Effector memory CD4-positive, alpha-beta T cell (primary cell): ENCODE measurements around the gene RAPGEF1.

Experiments used
- DNase-seq, 3 donors: peaks; one replicate each; pipeline ENCODE4 v3.0.0-alpha.2; 2020
- H3K27ac ChIP-seq: 2 replicates; pipeline ENCODE4 v1.7.0; 2013; ENCODE audit warnings: mild to moderate bottlenecking, low read length, moderate library complexity; ENCODE audit not compliant: insufficient read depth, poor library complexity, severe bottlenecking
- H3K27me3 ChIP-seq: replicated peaks from 2 replicates; pipeline ENCODE4 v1.7.0; 2013; ENCODE audit warnings: mild to moderate bottlenecking, low read length; ENCODE audit not compliant: insufficient read depth, control insufficient read depth, poor library complexity, severe bottlenecking
- H3K36me3 ChIP-seq: 2 replicates; pipeline ENCODE4 v1.7.0; 2013; ENCODE audit warnings: mild to moderate bottlenecking, low read length, moderate library complexity; ENCODE audit not compliant: control insufficient read depth, insufficient read depth
- H3K4me1 ChIP-seq: 2 replicates; pipeline ENCODE4 v1.7.0; 2013; ENCODE audit warnings: low read length, mild to moderate bottlenecking; ENCODE audit not compliant: control insufficient read depth, insufficient read depth, poor library complexity, severe bottlenecking
- H3K4me3 ChIP-seq: 2 replicates; pipeline ENCODE4 v1.7.0; 2013; ENCODE audit warnings: low read length, low read depth, mild to moderate bottlenecking; ENCODE audit not compliant: insufficient read depth, poor library complexity, severe bottlenecking
- H3K9me3 ChIP-seq: 2 replicates; pipeline ENCODE4 v1.7.0; 2013; ENCODE audit warnings: mild to moderate bottlenecking, low read length, moderate library complexity; ENCODE audit not compliant: control insufficient read depth

Gene RAPGEF1

DNA sequence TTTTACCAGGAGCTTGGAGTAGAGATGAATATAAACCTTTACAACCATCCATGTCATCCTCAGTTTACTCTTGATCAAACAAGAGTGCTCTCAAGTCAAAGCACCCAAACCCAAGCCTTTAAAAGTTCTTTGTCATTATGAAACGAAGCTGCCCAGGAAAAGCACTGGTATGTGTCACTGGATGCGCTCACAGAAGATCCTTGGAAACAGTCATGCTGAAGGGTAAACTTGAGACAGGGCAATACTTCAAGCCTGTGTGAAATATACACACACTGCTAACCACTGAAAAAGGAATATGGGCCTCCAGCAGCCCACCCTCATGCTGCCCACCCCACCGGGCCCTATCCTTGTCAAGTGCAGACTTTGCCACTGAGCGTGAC, 110.1 kb downstream of the RAPGEF1 start:
- no peaks in the 10 kb centered on the region for H3K27me3 ChIP-seq
- no peak overlapping the region for H3K4me3 ChIP-seq
- H3K27ac ChIP-seq, result peak overlapping the region; percentile 21
- DNase-seq, result no peak
- H3K36me3 ChIP-seq, result peaks cover 38% of the 10 kb centered on the region
- H3K4me1 ChIP-seq, result peaks cover 11% of the 10 kb centered on the region
- H3K9me3 ChIP-seq, result no peaks in the 10 kb centered on the region

DNA sequence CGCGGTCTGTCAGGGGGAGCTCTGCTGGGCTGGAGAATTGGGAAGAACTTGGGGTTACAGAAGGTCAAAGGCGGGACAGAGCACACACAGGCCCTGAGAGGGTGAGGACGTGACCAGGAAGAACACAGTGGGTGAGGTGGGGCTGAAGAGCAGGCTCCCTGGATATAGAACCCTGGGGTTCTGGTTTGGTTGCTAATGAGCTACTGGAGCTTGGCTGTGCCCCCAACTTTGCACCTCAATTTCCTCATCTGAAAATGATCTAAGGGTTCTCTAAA, 110.7 kb downstream of the RAPGEF1 start:
- Histone ChIP-seq H3K36me3 (peaks cover 43% of the 10 kb centered on the region), H3K4me3 (no peak overlapping the region), H3K4me1 (peaks cover 8% of the 10 kb centered on the region), H3K27me3 (no peaks in the 10 kb centered on the region), H3K27ac (peak overlapping the region; percentile 68), H3K9me3 (no peaks in the 10 kb centered on the region)
- no peak for DNase-seq

DNA sequence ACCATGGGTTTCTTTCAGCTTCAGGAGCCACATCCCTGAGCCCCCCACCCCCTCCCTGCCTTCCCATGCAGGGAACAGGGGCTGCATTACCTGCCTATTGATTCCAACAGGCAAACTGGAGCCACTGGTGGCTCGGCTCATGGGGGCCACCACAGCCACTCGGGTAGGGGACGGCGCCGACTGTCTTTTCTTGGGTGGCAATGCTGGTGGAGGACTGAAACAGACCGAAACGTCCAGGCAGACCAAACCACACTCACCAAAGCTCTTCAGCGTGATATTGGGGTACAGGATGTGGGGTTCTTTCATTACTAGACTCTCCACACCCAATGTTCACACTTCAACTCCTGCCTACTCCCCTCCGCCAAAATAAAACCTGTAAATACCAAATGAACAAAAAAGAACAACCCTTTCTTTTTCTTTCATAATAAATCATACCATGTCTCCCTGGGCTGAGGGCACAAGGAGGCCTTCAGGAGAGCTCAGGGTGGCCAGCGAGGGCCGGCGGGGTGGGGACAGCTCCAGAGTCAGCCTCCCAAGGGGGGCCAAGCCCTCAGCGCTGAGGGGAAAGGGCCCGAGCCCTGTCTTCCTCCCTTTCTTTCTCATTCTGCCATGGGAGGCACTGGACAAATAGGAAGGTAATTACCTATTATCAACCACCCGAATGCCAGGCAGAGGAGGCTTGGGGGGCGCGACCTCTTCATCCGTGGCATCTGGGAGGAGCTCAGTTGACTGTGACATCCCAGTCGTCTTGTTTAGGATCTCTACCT, 111.2 kb downstream of the RAPGEF1 start:
- DNase-seq, result peak in 1 of 3 donors; percentile 17
- Histone ChIP-seq H3K27me3 (no peaks in the 10 kb centered on the region), H3K4me3 (no peak overlapping the region), H3K27ac (peak overlapping the region; percentile 68), H3K36me3 (peaks cover 43% of the 10 kb centered on the region), H3K9me3 (no peaks in the 10 kb centered on the region), H3K4me1 (peaks cover 8% of the 10 kb centered on the region)

DNA sequence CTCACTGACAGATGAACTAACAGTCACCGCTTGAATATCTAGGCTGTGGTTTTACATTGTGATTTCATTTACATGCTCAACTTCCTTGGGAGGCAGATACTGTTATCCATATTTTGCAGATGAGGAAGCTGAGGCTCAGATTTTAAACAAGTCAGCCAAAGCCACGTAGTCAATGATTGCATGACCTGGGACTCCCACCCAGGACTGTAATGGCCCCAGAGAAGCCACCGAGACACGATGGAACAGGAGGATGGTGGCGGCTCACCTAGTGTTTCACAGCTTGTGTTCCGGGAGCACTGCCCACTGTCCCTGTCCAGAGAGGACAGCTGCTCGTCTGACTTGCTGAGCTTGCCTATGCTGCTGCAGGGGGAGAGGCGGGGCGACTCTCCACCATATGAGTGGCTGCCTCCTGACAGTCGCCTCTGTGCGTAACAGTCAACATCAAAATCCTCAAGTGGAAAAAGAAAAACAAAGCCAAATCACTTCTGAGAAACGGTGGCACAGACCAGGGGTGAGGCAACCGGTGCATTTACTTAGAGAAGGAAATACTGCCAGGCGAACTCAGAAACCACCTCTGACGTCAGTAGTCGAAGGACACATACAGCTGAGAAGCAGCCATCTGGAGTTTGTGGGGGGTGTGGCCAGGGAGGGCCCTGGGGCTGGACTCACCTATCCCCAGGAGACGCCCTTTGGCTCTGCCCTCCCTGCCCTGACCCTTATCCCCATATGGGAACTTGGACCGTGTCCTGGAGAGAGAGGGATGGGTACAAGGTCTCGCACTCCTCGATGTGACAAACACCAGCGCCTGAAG, 112.0 kb downstream of the RAPGEF1 start:
- H3K36me3 ChIP-seq, result peaks cover 47% of the 10 kb centered on the region

DNA sequence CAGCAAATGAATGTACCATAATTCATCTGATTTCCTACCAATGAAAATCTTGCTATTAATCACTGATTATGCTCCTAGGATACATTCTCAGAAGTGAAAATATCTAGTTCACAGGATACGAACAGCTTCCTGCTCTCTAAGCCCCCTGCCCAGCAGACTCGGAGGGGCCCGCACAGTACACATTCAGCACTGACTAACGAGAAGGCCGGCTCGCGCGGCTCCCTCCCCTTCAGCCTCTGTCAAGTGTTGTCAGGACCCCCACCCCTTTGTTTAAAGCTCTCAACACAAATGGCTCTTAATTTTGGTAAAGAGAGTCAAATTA, 112.6 kb downstream of the RAPGEF1 start:
- Histone ChIP-seq H3K4me1 (peaks cover 8% of the 10 kb centered on the region), H3K27me3 (no peaks in the 10 kb centered on the region), H3K27ac (peak overlapping the region; percentile 68), H3K4me3 (no peak overlapping the region), H3K36me3 (peaks cover 50% of the 10 kb centered on the region), H3K9me3 (no peaks in the 10 kb centered on the region)
- no peak for DNase-seq

More for the DNA sequence above, 112.0 kb downstream of the RAPGEF1 start:
- H3K27ac ChIP-seq, result peak overlapping the region; percentile 68
- no peak overlapping the region for H3K4me3 ChIP-seq
- no peaks in the 10 kb centered on the region for H3K27me3 ChIP-seq
- H3K4me1 ChIP-seq, result peaks cover 8% of the 10 kb centered on the region
- peak; percentile 62 to 68 (median 68) for DNase-seq
- no peaks in the 10 kb centered on the region for H3K9me3 ChIP-seq

DNA sequence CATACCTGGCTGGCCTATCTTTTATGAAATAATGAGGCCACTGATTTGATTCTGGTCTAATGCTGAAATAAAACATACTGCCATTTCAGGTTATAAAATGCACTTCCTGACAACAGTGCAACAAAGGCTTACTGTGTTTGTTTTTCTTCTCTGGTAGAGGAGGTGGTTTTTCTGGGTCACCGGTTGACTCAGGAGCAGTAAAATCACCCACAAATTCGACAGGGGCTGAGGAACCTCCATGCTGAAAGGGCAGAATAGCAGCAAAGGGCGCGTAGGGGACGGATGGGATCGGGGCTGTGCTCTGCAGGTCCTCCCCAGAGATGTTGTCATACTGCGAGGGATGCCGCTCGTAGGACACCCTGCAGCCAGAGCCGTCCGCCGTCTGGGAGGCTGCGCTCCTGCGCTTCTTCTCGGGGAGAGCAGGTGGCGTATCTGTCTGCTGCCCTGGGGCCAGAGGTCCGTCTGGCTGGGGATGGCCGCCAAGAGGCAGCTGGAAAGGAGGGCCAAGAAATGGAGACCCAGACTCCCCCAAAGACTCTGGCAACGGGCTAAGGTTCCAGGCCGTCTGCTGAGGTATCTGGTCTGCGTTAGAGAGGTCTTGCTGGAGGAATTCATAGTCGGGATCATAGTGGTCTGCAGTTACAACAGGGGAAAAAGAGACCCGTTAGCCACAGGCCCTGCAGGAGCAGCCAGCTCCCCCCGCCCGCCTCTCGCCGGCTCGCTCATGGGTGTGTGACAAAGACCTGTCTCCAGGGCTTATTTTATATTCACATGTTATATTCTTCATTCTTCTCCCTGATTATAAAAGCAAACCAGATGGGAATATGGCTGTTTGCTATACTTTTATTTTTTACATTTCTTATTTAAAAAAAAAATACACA, 113.8 kb downstream of the RAPGEF1 start:
- H3K27ac ChIP-seq, result peak overlapping the region; percentile 53
- H3K4me3 ChIP-seq, result no peak overlapping the region
- peaks cover 8% of the 10 kb centered on the region for H3K4me1 ChIP-seq
- H3K27me3 ChIP-seq, result no peaks in the 10 kb centered on the region
- H3K36me3 ChIP-seq, result peaks cover 57% of the 10 kb centered on the region
- DNase-seq, result peak in 2 of 3 donors; percentile 9 to 16
- H3K9me3 ChIP-seq, result no peaks in the 10 kb centered on the region

DNA sequence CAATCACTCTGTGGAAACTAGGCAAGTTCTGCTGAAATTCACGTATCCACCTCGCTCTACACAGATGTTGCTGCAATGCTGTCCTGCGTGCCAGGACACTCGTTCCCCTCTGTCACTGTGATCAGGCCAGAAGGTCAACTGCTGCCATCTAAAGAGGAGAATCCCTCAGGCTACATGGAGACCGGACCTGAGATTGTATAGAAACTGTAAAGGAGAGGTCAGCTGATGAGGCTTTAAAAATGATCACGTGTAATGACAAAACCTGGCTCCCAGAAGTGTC, 114.4 kb downstream of the RAPGEF1 start:
- Histone ChIP-seq H3K36me3 (peaks cover 63% of the 10 kb centered on the region), H3K4me1 (peaks cover 8% of the 10 kb centered on the region), H3K9me3 (no peaks in the 10 kb centered on the region), H3K27ac (peak overlapping the region; percentile 53), H3K27me3 (no peaks in the 10 kb centered on the region), H3K4me3 (no peak overlapping the region)
- DNase-seq, result no peak

DNA sequence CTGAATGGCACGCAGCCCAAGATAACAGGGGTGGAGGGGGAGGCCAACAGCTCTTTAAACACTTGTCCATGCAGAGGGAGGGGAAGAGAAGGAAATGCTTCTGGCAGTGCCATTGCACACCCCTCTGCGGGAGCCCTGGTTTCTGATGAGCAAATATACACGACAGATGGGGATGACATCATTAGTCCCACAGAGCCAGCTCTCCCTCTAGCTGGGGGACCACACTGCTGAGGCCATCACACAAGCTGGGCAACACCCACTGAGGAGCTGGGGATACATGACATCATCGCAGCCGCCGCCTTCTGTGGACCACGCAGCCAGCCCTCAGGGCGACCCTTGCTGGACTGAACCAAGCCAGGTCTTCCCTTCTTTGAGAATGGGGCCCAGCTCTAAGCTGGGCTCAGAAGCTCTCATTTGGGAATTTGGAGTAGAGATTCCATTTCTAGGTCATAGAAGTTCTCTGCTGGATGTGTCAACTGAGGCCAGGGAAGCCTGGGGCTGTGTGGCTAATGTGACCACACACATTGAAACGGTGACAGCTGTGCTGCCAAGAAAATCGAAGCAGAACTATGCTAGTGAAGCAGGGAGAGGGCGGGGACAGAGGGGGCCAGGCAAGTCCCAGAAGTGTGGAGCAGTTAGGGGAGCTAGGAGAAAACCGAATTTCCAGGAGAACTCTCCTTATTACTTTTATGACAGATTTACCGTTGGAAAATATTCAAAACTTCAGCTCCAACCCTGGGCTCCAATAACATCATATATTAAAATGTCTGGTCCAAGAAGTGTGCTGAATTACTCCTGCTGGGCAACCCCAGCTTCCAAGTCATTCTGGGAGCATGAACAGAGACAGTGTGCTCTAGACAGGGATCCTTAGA, 115.0 kb downstream of the RAPGEF1 start:
- Histone ChIP-seq H3K4me3 (no peak overlapping the region), H3K4me1 (peaks cover 8% of the 10 kb centered on the region), H3K9me3 (no peaks in the 10 kb centered on the region), H3K36me3 (peaks cover 69% of the 10 kb centered on the region), H3K27ac (peak overlapping the region; percentile 53), H3K27me3 (no peaks in the 10 kb centered on the region)
- no peak for DNase-seq

DNA sequence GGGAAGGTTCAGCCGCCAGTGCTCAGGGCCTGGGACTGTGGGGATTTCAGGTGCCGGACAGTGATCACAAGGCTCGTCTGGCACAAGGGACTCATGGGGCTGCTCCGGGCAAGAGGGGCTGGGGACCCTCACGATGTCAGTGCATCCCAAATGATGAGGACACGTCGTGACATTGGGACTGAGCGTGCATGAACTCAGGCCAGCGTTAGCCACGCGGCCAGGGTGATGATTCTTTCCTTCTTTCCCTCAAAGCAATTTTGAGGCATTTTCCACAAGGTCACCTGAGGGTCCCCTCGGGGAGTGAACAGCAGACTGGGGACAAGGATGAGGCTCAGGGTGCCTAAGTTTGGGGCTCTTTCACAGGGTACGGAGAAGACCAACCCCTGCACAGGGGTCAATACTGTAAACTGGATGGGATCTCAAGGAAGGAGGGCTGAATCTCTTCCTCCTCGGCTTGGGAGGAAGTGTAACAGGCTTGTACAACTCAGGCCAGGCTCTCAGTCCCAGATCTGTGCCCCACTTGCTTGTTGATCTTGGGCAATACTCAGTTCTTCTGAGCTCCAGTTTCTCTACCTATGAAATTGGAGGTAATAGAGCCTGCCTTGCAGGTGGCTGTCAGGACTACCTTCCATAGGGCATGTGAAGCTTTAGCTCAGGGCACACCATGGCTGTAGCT, 116.1 kb downstream of the RAPGEF1 start:
- H3K27me3 ChIP-seq, result no peaks in the 10 kb centered on the region
- H3K36me3 ChIP-seq, result peaks cover 74% of the 10 kb centered on the region
- H3K27ac ChIP-seq, result peak overlapping the region; percentile 5
- H3K4me3 ChIP-seq, result no peak overlapping the region
- no peaks in the 10 kb centered on the region for H3K9me3 ChIP-seq
- peaks cover 8% of the 10 kb centered on the region for H3K4me1 ChIP-seq
- no peak for DNase-seq
